NCI-H1930 (cell line): Measurements from ENCODE around the gene HVCN1.
"Not testable (repeated sequence)": the region's sequence is repeated elsewhere in the genome, so short reads cannot be mapped to it uniquely, and the experiment has no call there.

Source experiments
- DNase-seq, 2 experiments: peaks; one replicate each; lab custom pipeline; 2025; lab: John Stamatoyannopoulos, UW

The HVCN1 gene

DNA sequence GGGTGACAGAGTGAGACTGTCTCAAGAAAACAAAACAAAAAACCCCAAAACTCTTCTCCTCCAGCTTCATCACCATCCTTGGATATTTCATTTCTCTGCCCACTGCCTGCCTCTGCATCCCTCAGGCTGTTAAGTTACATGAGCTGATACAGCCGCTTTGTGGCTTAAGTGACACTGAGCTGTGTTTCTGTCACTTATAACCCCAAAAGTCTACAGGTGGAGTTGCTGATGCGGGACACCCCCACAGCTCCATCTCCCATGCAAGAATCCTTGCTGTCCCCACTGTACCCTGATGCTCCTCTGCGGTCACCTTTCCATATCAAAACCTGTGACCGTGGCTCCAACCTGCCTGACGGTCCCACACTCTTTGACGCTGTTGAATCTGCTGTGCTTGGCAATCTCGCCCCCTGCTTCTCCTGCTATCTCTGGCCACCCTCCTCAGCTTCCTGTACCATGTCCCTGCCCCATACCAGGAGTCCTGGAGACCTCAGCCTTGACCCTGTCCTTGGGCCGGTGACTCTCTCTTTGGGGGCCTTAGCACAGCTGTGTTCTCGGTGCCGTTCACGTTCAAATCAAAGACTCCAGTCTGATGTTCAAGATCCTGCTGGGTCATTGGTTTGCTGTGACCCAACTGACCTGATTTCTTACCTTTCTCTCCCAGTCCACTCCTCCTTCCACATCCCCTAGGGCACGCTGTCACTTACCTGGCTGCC is 20.3 kb downstream of the HVCN1 start:
- no peak for DNase-seq

DNA sequence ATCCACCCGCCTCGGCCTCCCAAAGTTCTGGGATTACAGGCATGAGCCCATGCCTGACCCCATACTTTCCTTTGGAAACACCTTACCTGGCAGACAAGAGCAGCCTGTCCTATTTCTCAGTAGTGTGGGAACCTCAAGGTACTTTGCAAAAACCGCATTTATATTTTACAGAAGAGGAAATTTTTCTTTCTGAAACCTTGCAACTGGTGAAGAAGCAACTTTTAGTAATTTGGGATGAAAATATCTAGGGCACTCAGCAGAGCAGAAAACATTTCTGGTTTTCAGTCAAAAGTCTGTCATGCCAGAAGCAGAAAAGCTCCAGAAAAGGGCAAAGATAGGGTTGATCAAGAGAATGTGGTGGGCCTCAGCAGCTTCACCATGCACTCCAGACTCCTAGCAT is 21.2 kb downstream of the HVCN1 start:
- DNase-seq = no peak

- DNase-seq = no peak
These were observed 22.0 kb downstream of the HVCN1 start for GRCh38 chr12:110666892-110667291.

- DNase-seq = no peak
These were observed 27.5 kb downstream of the HVCN1 start for GRCh38 chr12:110661337-110661972.

- no peak for DNase-seq
These were observed 30.0 kb downstream of the HVCN1 start for GRCh38 chr12:110658878-110659277.

GRCh38 chr12:110658242-110658641 is 30.7 kb downstream of the HVCN1 start:
- DNase-seq = no peak

DNA sequence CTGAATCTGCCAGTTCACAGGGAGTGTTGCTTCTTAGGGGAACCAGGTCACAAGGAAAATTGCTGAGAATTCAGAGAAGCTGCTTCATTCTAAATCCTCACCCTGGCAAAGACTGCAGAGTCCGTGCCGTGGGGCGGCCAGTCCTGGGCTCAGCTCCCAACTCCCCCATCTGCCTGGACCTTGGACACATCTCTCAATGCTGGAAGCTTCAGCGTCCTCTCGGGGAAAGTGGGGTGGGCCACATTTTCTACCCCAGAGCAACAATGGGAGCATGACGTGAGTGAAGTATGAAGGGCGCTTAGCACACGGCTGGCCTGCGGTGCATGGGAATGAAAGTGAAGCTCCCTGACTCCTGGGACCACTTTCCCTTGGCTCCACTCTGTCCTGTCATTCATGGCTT is 31.2 kb downstream of the HVCN1 start:
- no peak for DNase-seq

DNA sequence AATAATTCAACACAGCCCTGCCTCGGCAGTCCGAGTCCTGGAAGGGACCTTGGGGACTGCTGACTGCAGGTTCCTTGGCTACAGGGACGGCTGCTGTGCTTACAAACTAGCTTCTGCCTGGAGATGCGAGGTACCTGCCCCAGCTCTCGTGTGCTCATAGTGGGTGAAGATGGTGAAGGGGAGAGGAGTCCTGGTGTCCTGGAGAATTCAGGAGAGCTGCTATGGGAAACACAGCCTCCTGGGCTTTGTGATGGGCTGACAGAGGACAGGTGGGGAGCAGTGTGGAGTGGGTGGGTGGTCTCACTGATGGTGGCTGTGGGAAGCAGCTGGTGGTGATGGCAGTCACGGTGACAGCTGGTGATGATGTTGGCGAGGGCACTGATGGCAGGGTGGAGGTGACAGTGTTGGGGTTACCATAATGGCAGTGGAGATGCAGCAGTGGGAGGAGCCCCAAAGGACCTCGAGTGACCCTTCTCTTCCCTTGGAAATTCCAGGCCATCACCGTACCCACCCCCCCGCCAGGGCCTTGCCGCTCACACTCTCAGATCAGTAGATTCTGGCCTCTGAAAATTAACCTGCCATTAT is 32.8 kb downstream of the HVCN1 start:
- DNase-seq = no peak

DNA sequence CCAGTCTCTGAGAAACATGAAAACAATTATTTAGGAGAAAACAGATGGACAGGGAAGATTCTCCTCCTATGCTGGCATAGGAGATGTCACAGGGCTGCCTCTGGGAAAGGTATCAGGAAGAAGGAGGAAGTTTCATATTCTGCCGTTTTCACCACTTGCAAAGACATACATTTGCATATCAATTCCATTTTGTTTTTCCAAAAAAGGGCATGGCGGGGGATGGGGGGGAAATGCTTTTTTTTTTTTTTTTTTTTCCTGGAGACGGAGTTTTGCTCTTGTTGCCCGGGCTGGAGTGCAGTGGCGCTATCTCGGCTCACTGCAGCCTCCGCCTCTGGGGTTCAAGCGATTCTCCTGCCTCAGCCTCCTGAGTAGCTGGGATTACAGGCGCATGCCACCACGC is 34.7 kb downstream of the HVCN1 start:
- not testable (repeated sequence) for DNase-seq

GRCh38 chr12:110649341-110649847 is 39.5 kb downstream of the HVCN1 start:
- no peak for DNase-seq

DNA sequence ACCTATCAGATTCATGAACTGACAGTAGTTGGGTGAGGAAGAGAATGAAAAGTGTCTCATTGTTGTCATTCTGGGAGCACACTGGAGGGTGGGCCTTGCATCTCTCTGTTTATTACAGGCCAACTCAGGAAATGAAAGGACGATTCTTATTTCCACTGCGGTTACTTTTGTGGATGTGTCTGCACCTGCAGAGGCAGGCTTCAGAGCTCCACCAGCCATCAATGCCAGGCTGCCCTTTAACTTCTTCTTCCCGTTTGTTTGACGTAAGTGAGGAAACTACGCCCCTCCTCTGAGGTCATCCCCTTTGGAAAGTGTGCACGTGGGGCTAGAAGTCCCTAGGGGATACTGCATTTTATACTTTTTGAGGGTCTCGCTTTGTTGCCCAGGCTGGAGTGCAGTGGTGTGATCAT is 41.3 kb downstream of the HVCN1 start:
- no peak for DNase-seq

DNA sequence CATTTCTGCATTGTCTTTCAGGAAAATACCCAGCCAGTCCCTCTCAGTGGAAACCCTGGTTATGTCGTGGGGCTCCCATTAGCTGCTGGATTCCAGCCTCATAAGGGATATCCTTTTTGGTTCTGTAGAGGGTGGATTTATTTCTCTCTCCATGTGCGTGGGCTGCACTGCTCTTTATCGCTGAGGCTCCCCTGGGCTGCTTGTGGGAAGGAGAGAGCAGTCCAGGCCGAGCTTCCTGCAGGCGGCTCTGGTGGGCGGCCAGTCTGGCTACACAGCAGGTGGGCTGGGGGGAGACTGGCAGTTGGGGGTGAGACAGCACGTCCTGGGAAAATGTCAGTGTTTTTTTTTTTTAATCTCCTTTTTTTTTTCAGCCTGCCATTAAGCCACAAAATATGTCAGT is 47.4 kb downstream of the HVCN1 start:
- no peak for DNase-seq

- no peak for DNase-seq
These were observed 48.5 kb downstream of the HVCN1 start for GRCh38 chr12:110640275-110641025.

- no peak for DNase-seq
These were observed 49.4 kb downstream of the HVCN1 start for GRCh38 chr12:110639336-110640141.

DNA sequence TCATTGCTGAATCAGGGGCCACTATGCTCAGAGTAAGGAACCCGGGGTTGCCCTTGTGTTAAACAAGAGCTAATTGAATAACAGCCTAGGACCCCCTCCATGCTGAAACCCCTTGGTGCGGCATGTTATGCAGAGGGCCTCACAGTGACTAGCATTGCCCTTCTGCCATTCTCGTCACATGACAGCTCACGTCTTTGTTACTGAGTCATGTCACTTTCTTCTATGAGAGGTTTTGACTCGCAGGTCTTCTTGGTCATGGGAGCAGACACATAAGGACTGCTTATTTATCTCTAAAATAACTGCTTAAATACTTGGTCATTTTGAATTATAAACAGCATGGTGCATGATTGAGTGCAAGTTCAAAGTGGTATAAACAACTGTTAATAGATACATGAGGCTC is 50.1 kb downstream of the HVCN1 start:
- no peak for DNase-seq

DNA sequence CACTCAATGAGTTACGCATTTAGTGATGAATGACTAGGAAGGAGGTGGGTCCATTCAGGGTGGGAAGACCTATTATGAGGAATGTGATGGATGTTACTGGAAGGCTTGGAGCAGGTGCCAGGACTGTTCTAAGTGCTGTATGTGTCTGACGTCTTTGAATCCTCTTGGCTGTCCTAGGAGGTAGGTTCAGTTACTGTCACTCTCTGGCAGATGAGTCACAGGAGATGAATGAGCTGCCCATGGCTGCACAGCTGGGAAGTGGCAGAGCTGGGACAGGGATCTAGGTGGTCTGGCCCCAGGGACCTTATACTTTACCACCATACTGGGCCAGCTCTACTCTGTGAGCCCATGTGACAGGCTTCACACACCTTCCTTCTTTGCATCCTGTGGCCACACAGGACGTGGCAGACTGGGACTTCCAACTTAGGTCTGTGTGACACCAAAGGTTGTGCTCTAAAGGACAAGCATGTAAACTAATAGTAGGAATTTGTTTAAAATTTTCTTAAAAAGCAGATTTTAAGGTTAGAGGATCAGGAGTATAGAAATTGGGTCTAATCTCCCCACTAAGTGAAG is 51.0 kb downstream of the HVCN1 start:
- no peak for DNase-seq

GRCh38 chr12:110636516-110636915 is 52.4 kb downstream of the HVCN1 start:
- no peak for DNase-seq

GRCh38 chr12:110635055-110635454 is 53.9 kb downstream of the HVCN1 start:
- no peak for DNase-seq

GRCh38 chr12:110627500-110628195 is 61.3 kb downstream of the HVCN1 start:
- DNase-seq = no peak

DNA sequence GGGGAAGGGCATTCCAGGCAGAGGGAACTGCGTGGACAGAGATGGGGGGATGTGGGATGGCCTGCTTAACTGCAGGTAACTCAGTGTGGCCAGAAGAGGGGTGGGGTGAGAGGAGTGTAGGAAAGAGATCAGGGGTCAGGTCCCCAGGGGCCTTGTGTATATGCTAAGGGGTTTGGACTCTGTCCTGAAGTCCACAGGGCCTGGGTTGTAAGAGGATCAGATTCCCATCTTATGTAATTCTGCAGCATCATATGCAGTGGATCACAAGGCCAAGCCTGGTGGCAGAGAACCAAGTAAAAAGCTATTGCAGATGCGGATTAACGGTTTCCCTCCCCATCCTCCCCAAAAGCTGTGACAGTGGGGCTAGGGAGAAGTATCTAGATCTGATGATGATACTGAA is 66.3 kb downstream of the HVCN1 start:
- no peak for DNase-seq

DNA sequence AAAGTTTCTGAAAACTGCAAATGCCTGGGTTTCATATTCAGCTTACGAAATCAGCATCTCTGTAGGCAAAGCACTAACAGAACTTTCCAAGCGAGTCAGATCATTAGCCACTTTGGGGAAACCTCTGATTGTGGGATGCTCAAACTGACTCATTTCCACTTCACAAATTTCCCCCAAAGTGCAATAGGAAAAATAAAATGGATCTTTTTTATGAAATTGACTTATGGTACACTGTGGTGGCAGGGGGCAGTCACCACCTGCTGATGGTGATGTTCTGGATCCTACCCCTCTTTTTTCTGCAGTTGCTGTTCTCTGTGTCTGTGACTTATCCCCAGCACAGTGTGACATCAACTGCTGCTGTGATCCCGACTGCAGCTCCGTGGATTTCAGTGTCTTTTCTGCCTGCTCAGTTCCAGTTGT is 69.4 kb downstream of the HVCN1 start:
- no peak for DNase-seq
